ENCODE data around the gene GPR78. TPM values are rescaled to one million over a fixed set of nuclear protein-coding genes. Genes with fewer than 3 reads are reported as not detected.

The GPR78 gene
- total RNA-seq, 2 experiments from 2014 or later, result not detected

DNA sequence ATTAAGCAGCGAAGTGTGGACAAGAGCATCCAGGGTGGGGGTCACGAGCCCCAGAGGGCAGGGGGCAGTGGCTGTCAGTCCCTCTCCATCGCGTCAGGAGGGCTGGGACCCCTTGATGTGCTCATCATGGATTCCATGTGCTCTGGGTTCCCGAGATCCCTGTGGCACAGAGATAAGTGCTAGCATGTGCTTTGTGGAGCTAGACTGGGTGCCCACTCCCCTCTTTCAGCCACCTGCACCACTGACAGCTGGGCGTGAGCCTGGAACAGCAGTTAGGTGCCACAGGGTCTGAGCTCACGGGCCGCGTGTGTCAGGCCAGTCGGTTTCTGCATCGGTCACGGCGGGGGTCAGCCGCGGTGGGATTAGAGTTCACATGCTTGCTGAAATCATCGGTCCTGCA is 36.6 kb downstream of the GPR78 start:
- intact Hi-C loops (cut with DNase I, micrococcal nuclease), result no loop called here
- Mint-ChIP-seq H3K9me3 (no peaks in the 10 kb centered on the region), H3K27ac (no peak overlapping the region), H3K4me1 (ENCODE audit: low read depth) (no peaks in the 10 kb centered on the region), H3K4me3 (no peak overlapping the region), H3K36me3 (ENCODE audit: low read depth) (no peaks in the 10 kb centered on the region), H3K27me3 (peaks cover under 1% of the 10 kb centered on the region)
- H3K9me3 ChIP-seq (ENCODE audit: control insufficient read depth in 1 of 2, insufficient read depth in 1 of 2, low read length in 2 of 2), result peaks cover 0 to 5% of the 10 kb centered on the region in 2 experiments
- TF ChIP-seq, protein P1, sequence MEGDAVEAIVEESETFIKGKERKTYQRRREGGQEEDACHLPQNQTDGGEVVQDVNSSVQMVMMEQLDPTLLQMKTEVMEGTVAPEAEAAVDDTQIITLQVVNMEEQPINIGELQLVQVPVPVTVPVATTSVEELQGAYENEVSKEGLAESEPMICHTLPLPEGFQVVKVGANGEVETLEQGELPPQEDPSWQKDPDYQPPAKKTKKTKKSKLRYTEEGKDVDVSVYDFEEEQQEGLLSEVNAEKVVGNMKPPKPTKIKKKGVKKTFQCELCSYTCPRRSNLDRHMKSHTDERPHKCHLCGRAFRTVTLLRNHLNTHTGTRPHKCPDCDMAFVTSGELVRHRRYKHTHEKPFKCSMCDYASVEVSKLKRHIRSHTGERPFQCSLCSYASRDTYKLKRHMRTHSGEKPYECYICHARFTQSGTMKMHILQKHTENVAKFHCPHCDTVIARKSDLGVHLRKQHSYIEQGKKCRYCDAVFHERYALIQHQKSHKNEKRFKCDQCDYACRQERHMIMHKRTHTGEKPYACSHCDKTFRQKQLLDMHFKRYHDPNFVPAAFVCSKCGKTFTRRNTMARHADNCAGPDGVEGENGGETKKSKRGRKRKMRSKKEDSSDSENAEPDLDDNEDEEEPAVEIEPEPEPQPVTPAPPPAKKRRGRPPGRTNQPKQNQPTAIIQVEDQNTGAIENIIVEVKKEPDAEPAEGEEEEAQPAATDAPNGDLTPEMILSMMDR (IDR thresholded peaks at IDR 0.05), result no peak
- ATAC-seq (ENCODE audit: poor library complexity) (no peak), DNase-seq (no peak)
- CTCF ChIA-PET, result interaction anchor here (1.2 kb wide), 1 partner anchor 10 kb away, joined by 3 read pairs; no protein-coding TSS in a partner anchor
- H3K27ac ChIP-seq (ENCODE audit: low read depth in 1 of 2, low read length in 2 of 2), result no peak overlapping the region
- no peaks in the 10 kb centered on the region for H3K27me3 ChIP-seq (ENCODE audit: control insufficient read depth in 1 of 2, insufficient read depth in 2 of 2, low read length in 2 of 2)
- no peaks in the 10 kb centered on the region for H3K36me3 ChIP-seq (ENCODE audit: insufficient read depth, low read length)
- no peak overlapping the region for H3K4me3 ChIP-seq (ENCODE audit: low read length)
- POLR2A ChIA-PET, result no interaction called here
- no peaks in the 10 kb centered on the region for H3K4me1 ChIP-seq (ENCODE audit: insufficient read depth, low read length)

GRCh38 chr4:8617486-8618040 is 37.4 kb downstream of the GPR78 start:
- no peak for DNase-seq
- Histone ChIP-seq H3K27me3 (ENCODE audit: control insufficient read depth in 1 of 2, insufficient read depth in 2 of 2, low read length in 2 of 2) (no peaks in the 10 kb centered on the region), H3K9me3 (ENCODE audit: control insufficient read depth in 1 of 2, insufficient read depth in 1 of 2, low read length in 2 of 2) (peaks cover 0 to 5% of the 10 kb centered on the region in 2 experiments), H3K27ac (ENCODE audit: low read depth in 1 of 2, low read length in 2 of 2) (no peak overlapping the region), H3K4me1 (ENCODE audit: insufficient read depth, low read length) (no peaks in the 10 kb centered on the region), H3K36me3 (ENCODE audit: insufficient read depth, low read length) (no peaks in the 10 kb centered on the region), H3K4me3 (ENCODE audit: low read length) (no peak overlapping the region)
- Mint-ChIP-seq H3K4me3 (no peak overlapping the region), H3K4me1 (ENCODE audit: low read depth) (no peaks in the 10 kb centered on the region), H3K27me3 (no peaks in the 10 kb centered on the region), H3K36me3 (ENCODE audit: low read depth) (no peaks in the 10 kb centered on the region), H3K9me3 (no peaks in the 10 kb centered on the region), H3K27ac (no peak overlapping the region)
- no peak for ATAC-seq (ENCODE audit: poor library complexity)
- TF ChIP-seq, protein P1 (IDR thresholded peaks at IDR 0.05), result no peak
- ChIA-PET CTCF (interaction anchor here (1.2 kb wide), 1 partner anchor 10 kb away, joined by 3 read pairs; no protein-coding TSS in a partner anchor), POLR2A (no interaction called here)
- intact Hi-C loops (cut with DNase I, micrococcal nuclease), result no loop called here

DNA sequence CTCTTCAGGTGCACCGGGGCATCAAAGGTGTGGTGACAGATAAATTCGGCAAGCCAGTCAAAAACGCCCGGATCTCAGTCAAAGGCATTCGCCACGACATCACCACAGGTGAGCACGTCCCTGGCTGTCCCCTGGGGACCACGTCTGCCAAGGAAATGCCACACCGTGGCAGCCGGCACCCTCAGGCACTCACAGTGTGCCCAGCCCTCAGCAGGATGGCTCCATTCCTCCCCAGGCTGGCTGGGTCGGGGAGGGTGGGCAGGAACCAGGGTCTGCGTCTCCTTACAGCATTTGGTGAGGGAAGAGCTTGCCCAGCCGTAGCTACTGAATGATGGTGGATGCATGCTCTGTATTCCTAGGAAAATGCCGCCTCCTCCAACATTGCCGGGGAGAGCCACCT is 38.2 kb downstream of the GPR78 start:
- Mint-ChIP-seq H3K27me3 (no peaks in the 10 kb centered on the region), H3K36me3 (ENCODE audit: low read depth) (no peaks in the 10 kb centered on the region), H3K27ac (no peak overlapping the region), H3K9me3 (no peaks in the 10 kb centered on the region), H3K4me1 (ENCODE audit: low read depth) (no peaks in the 10 kb centered on the region), H3K4me3 (no peak overlapping the region)
- Histone ChIP-seq H3K36me3 (ENCODE audit: insufficient read depth, low read length) (no peaks in the 10 kb centered on the region), H3K9me3 (ENCODE audit: control insufficient read depth in 1 of 2, insufficient read depth in 1 of 2, low read length in 2 of 2) (peaks cover 0 to 5% of the 10 kb centered on the region in 2 experiments), H3K27ac (ENCODE audit: low read depth in 1 of 2, low read length in 2 of 2) (no peak overlapping the region), H3K4me3 (ENCODE audit: low read length) (no peak overlapping the region), H3K27me3 (ENCODE audit: control insufficient read depth in 1 of 2, insufficient read depth in 2 of 2, low read length in 2 of 2) (no peaks in the 10 kb centered on the region), H3K4me1 (ENCODE audit: insufficient read depth, low read length) (no peaks in the 10 kb centered on the region)
- ATAC-seq (ENCODE audit: poor library complexity) (no peak), DNase-seq (no peak)
- ChIA-PET POLR2A (no interaction called here), CTCF (no interaction called here)
- TF ChIP-seq, protein P1 (IDR thresholded peaks at IDR 0.05), result no peak
- intact Hi-C loops (cut with DNase I, micrococcal nuclease), result no loop called here

Data from CD4-positive, alpha-beta T cell (primary cell).